HUES64 (cell line): ENCODE measurements around the gene TAP1.
A peak's percentile ranks its signal among the peaks of the same experiment; 100 is the strongest.
"Not testable (repeated sequence)": the region's sequence is repeated elsewhere in the genome, so short reads cannot be mapped to it uniquely, and the experiment has no call there.

Experiments
- H3K27ac ChIP-seq: 2 replicates; pipeline ENCODE4 v1.7.0; 2013; ENCODE audit warnings: low read depth, low read length, inconsistent platforms
- H3K27me3 ChIP-seq: 2 replicates; pipeline ENCODE4 v1.6.1; 2013; ENCODE audit warnings: mild to moderate bottlenecking, low read length; ENCODE audit not compliant: insufficient read depth
- H3K36me3 ChIP-seq: 2 replicates; pipeline ENCODE4 v1.6.1; 2013; ENCODE audit warnings: mild to moderate bottlenecking, low read length; ENCODE audit not compliant: insufficient read depth
- H3K4me1 ChIP-seq: 2 replicates; pipeline ENCODE4 v1.6.1; 2013; ENCODE audit warnings: mild to moderate bottlenecking, low read length, moderate library complexity; ENCODE audit not compliant: insufficient read depth
- H3K4me3 ChIP-seq: 2 replicates; pipeline ENCODE4 v1.5.1; 2013; ENCODE audit warnings: mild to moderate bottlenecking, low read length, moderate library complexity
- H3K9ac ChIP-seq: 2 replicates; pipeline ENCODE4 v1.6.1; 2013; ENCODE audit warnings: mild to moderate bottlenecking, low read depth, low read length
- H3K9me3 ChIP-seq: 2 replicates; pipeline ENCODE4 v1.6.1; 2013; ENCODE audit warnings: low read depth, low read length; ENCODE audit not compliant: insufficient read depth
- WGBS: fragments of 150-250, 120-280 bp; methylation state at CpG from one replicate; pipeline ENCODE4 v1.1.7; 2013; ENCODE audit warnings: missing lambda C conversion rate; 5-methylcytosine and 5-hydroxymethylcytosine counted together

TAP1 gene

DNA sequence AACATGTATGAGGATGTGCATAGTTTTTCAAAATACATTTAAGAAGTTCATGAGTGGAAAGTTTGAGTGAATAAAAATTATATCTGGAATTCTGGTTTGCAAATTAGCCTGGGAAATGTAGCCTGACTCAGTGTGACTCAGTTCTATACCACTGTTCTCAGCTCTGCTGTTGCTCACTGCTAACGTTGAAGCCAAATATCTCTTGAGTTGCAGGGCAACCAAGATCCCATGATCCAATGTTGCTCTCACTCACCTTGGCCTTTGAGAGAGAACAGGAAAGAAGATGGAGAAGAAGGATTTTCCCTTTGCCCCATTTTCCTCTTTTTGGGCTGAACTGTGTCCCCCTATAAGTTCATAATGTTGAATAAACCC, 29.4 kb upstream of the TAP1 start:
- WGBS: 68% methylated on average over 1 of the region's 1 CpG
- H3K9me3 ChIP-seq: no peaks in the 10 kb centered on the region
- no peak overlapping the region for H3K4me3 ChIP-seq
- no peaks in the 10 kb centered on the region for H3K27me3 ChIP-seq
- no peaks in the 10 kb centered on the region for H3K36me3 ChIP-seq
- no peaks in the 10 kb centered on the region for H3K4me1 ChIP-seq
- no peak overlapping the region for H3K27ac ChIP-seq
- H3K9ac ChIP-seq: no peak overlapping the region

DNA sequence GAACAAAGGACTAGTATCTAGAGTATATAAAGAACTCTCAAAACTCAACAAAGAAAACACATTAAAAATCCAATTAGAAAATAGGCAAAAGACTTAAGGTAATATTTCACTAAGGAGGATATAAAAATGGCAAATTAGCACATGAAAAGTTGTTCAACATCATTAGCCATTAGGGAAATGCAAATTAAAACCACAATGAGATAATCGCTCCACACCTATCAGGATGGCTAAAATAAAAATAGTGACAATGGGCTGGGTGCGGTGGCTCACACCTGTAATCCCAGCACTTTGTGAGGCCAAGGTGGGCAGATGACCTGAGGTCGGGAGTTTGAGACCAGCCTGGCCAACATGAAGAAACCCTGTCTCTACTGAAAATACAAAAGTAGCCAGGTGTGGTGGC, 27.5 kb upstream of the TAP1 start:
- 82% methylated on average over 3 of the region's 3 CpGs for WGBS
- not testable (repeated sequence) for H3K9ac ChIP-seq, H3K27me3 ChIP-seq, H3K4me1 ChIP-seq, H3K36me3 ChIP-seq, H3K27ac ChIP-seq, H3K9me3 ChIP-seq, H3K4me3 ChIP-seq

GRCh38 chr6:32879691-32880090, 26.2 kb upstream of the TAP1 start:
- 95% methylated on average over 35 of the region's 35 CpGs for WGBS
- H3K36me3 ChIP-seq: no peaks in the 10 kb centered on the region
- H3K9ac ChIP-seq: no peak overlapping the region
- peaks cover 8% of the 10 kb centered on the region; the same call in 1 of the 2 replicates for H3K27me3 ChIP-seq
- no peak overlapping the region for H3K4me3 ChIP-seq
- no peaks in the 10 kb centered on the region for H3K4me1 ChIP-seq
- no peak overlapping the region for H3K27ac ChIP-seq
- H3K9me3 ChIP-seq: no peaks in the 10 kb centered on the region

DNA sequence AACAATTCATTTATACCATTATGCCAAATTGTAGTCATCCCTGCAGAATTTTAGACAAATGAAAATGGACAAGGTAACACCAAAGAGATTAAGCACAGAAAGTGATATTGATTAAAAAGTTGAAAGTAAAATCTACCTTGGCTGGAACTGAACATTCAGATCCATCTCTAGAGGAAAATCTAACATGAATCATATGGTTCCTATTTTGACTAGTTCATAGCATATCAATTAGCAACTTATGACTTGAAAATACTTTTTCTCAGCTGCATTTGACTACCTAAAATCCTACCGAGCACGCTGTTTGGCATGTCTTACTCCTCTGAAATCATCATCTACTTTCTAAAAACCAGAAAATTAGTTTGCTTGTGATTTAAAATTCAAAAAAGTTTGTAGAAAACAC, 23.1 kb upstream of the TAP1 start:
- H3K27ac ChIP-seq: no peak overlapping the region
- no peaks in the 10 kb centered on the region for H3K36me3 ChIP-seq
- WGBS: 80% methylated on average over 2 of the region's 2 CpGs
- no peaks in the 10 kb centered on the region for H3K4me1 ChIP-seq
- no peak overlapping the region for H3K9ac ChIP-seq
- no peak overlapping the region for H3K4me3 ChIP-seq
- peaks cover 8% of the 10 kb centered on the region; the same call in 1 of the 2 replicates for H3K27me3 ChIP-seq
- H3K9me3 ChIP-seq: no peaks in the 10 kb centered on the region

DNA sequence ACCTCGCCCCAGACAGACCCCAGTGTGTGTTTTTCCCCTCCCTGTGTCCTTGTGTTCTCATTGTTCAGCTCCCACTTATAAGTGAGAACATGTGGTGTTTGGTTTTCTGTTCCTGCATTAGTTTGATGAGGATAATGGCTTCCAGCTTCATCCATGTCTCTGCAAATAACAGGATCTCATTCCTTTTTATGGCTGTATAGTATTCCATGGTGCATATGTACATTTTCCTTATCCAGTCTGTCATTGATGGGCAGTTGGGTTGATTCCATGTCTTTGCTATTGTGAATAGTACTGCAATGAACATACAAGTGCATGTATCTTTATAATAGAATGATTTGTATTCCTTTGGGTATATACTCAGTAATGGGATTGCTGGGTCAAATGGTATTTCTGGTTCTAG, 20.4 kb upstream of the TAP1 start:
- WGBS: 83% methylated on average over 1 of the region's 1 CpG
- H3K9me3 ChIP-seq, H3K27ac ChIP-seq, H3K36me3 ChIP-seq, H3K4me1 ChIP-seq, H3K4me3 ChIP-seq, H3K9ac ChIP-seq: not testable (repeated sequence)
- peaks cover 19% of the 10 kb centered on the region; the same call in 1 of the 2 replicates for H3K27me3 ChIP-seq

DNA sequence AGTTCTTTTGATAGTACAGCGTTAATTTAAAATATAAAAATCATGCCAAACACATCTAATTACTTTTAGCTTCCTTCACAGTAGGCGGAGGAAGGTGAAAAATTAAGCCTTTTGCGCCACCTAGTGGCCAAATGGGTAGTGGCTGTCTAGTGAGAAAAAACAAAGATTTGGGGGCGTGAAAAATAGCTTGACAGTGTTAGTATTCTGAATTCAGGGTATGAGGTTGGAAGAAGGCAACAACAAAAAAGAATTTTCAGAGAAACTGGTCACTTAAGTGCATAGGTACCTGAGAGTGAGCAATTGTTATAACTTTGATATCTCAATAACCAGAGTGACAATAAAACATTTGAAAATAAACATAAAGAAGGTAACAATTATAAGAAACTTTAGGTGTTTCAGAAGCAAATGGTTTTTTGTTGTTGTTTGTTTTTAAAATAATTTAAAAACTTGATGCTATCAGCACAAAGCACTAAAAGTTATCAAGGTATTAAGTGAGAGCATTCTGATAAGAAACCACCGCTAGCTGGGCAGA, 14.8 kb upstream of the TAP1 start:
- H3K27ac ChIP-seq: no peak overlapping the region
- H3K27me3 ChIP-seq: peaks cover 16% of the 10 kb centered on the region; the same call in 1 of the 2 replicates
- no peak overlapping the region for H3K4me3 ChIP-seq

DNA sequence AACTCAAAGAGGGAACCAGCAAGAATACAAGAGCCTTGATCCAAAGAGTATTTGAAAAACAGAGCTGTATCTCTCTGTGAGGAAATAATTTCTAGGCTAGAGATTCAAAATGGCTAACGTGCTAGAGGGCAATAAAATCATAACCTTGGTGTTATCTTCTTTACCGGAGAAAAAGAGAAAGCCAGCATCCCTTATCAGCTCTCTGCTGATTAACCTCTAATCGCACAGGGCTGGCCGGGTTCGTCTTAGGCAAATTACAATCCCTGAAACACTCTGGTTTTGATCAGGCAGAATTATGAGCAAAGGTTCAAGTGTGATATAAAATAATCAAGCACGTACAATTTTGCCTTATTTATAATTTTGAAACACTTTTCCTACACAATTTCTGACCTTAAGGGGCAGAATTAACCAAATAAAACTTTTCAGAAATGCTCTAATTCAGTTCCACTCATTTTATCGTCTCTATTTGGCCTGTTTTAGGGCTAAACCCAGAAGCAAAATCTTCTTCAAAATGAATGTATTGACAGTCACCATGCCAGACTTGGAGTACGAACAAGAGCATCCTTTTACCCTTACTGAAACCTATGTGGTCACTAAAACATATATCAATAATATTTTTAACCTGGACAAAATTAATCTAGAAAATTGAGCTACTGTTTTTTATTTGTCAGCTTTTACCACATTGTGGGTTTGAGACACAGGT, 14.2 kb upstream of the TAP1 start:
- Histone ChIP-seq H3K27ac (no peak overlapping the region), H3K4me1 (no peaks in the 10 kb centered on the region), H3K9me3 (no peaks in the 10 kb centered on the region), H3K9ac (no peak overlapping the region), H3K27me3 (peaks cover 16% of the 10 kb centered on the region; the same call in 1 of the 2 replicates), H3K36me3 (no peaks in the 10 kb centered on the region), H3K4me3 (no peak overlapping the region)
- WGBS: 74% methylated on average over 8 of the region's 8 CpGs

More for the DNA sequence above, 14.8 kb upstream of the TAP1 start:
- no peaks in the 10 kb centered on the region for H3K4me1 ChIP-seq
- no peak overlapping the region for H3K9ac ChIP-seq
- WGBS: 4% methylated on average over 3 of the region's 5 CpGs
- H3K9me3 ChIP-seq: no peaks in the 10 kb centered on the region
- H3K36me3 ChIP-seq: no peaks in the 10 kb centered on the region

DNA sequence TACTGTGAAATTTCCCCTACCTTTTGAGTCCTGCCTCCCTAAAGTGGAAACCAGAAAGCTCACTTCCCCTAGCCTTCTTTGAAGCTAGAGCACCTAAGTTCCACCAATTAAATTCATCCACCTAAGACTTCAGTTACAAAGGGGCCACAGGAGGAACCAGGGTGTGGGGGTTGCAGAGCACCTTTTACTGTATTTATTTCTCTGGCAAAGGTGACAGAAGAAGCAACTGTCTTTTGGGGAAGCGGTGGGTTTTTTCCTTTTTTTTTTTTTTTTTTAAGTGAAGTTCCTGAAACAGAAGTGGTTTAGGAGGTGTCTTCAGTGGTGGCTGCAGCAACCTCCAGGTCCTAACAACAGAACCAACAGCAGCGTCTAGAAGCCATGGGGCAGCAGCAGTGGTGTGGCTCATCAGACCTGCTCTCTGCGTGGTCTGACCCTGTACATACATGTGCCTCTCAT, 13.5 kb upstream of the TAP1 start:
- H3K4me3 ChIP-seq: no peak overlapping the region
- 85% methylated on average over 3 of the region's 3 CpGs for WGBS
- H3K9ac ChIP-seq: no peak overlapping the region
- no peaks in the 10 kb centered on the region for H3K9me3 ChIP-seq
- H3K4me1 ChIP-seq: no peaks in the 10 kb centered on the region
- H3K27ac ChIP-seq: no peak overlapping the region
- H3K36me3 ChIP-seq: no peaks in the 10 kb centered on the region
- H3K27me3 ChIP-seq: peaks cover 16% of the 10 kb centered on the region; the same call in 1 of the 2 replicates

DNA sequence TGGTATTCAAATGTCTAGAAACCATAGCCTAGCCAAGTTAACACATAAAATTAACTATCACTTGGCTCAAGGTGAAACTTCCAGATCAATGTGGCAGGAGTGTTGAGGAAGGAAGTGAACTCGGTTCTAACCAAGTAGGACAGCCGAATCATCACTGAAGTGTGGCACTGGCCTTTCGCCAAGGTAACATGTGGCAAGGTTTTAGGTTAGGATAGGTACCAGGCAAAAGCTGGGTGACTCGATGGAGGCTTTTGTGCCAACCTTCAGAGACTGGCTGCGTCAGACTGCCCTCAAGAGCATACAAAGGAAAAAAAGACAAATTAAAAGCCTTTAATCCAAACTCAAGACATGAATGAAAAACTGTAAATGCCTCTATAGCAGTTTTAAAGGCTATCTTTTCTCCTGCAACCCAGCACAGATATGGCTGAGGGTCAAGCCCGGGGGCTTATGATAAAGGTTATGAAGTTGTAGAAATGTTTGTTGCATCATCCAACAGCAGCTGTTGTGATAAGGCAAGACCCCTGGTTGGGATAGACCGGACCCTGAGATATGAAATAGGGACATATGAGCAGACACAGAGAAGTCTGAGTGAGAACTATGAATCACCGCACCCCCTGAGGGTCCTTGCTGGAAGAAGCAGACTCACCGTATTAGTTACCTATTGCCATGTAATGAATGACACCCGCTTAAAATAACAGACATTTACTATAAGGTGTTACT, 12.4 kb upstream of the TAP1 start:
- Histone ChIP-seq H3K4me3 (no peak overlapping the region), H3K27me3 (peaks cover 12% of the 10 kb centered on the region; the same call in 1 of the 2 replicates), H3K27ac (no peak overlapping the region), H3K4me1 (peaks cover 3% of the 10 kb centered on the region; the same call in 1 of the 2 replicates), H3K36me3 (no peaks in the 10 kb centered on the region), H3K9me3 (no peaks in the 10 kb centered on the region), H3K9ac (no peak overlapping the region)
- WGBS: 81% methylated on average over 9 of the region's 10 CpGs

- no peak overlapping the region for H3K4me3 ChIP-seq
- no peak overlapping the region for H3K9ac ChIP-seq
- WGBS: 96% methylated on average over 3 of the region's 3 CpGs
- H3K27me3 ChIP-seq: peaks cover 10% of the 10 kb centered on the region
- H3K4me1 ChIP-seq: peaks cover 3% of the 10 kb centered on the region; the same call in 1 of the 2 replicates
- H3K9me3 ChIP-seq: no peaks in the 10 kb centered on the region
- no peak overlapping the region for H3K27ac ChIP-seq
- no peaks in the 10 kb centered on the region for H3K36me3 ChIP-seq
These were observed 9.2 kb upstream of the TAP1 start for GRCh38 chr6:32862725-32863124.

DNA sequence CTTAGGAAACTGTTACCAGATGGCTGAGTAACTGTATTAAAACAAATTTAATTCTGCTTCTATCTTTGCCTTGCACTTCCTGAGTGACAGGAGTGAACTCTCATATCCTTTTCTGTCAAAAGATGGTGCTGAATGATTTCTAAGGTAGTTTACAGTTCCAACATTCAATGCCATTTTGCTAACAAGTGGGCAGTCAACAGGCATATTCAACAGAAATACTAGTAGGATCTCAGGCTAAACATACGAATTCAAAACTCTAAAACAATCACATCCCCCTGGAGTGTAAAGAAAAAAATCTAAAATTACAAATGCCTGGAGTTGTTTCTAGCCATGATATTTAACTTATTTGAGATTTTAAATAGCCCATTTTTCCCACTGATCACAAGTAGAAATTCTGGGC, 7.2 kb upstream of the TAP1 start:
- Histone ChIP-seq H3K36me3 (no peaks in the 10 kb centered on the region), H3K27me3 (peaks cover 26% of the 10 kb centered on the region), H3K4me1 (peaks cover 3% of the 10 kb centered on the region; the same call in 1 of the 2 replicates), H3K27ac (peak overlapping the region; percentile 50; the same call in 1 of the 2 replicates), H3K9ac (no peak overlapping the region), H3K4me3 (no peak overlapping the region), H3K9me3 (no peaks in the 10 kb centered on the region)
- 67% methylated on average over 1 of the region's 1 CpG for WGBS
